Activated gamma-delta T cell treated with Interleukin-2 at 50 U/mL for 16 hours (primary cell): ENCODE measurements around the gene DIPK1C.

Experiments used
- DNase-seq: peaks from one replicate; pipeline ENCODE4 v3.0.0-alpha.2; 2020

DIPK1C gene

GRCh38 chr18:74480149-74480651 lies 23.1 kb upstream of the DIPK1C start:
- no peak for DNase-seq

- no peak for DNase-seq
Observed at GRCh38 chr18:74479486-74480148, 22.5 kb upstream of the DIPK1C start.

GRCh38 chr18:74478880-74479279 lies 21.8 kb upstream of the DIPK1C start:
- no peak for DNase-seq

DNA sequence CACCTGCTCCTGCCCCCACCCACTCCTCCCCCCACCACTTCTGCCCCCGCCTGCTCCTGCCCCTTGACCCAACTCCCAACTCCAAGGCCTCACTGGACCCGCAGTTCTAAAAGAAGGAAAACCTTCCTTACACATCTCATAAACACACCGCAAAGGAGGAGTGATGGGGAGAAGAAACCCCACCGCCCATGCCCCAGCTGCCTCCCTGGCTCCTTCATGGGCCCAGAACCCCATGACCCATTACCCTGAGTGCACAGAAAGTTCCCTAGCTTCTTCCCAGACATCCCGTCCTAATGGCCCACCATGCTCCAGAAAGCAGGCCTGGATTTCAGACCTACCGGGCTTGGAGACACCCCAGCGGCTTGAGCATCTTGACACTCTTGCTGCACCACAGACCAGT lies 21.2 kb upstream of the DIPK1C start:
- DNase-seq: no peak

DNA sequence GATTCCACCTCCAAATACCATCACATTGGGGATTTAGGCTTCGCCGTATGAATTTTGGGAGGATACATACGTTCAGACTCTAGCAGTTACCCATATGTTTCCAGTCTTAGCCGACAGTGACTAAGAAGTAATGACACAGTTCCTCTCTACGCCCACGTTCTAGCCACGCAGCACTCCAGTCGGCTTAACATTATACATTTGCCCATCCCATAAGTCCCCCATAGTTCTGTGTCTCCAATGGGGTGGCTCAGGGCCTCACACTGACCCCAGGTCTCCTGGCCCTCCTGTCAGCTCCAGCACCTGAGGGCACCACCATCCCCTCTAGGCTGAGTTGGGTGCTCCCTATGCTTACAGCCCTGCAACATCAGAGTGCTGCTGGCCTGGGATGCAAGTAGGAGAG lies 20.7 kb upstream of the DIPK1C start:
- DNase-seq: no peak

GRCh38 chr18:74476140-74476539 lies 19.0 kb upstream of the DIPK1C start:
- DNase-seq: no peak

DNA sequence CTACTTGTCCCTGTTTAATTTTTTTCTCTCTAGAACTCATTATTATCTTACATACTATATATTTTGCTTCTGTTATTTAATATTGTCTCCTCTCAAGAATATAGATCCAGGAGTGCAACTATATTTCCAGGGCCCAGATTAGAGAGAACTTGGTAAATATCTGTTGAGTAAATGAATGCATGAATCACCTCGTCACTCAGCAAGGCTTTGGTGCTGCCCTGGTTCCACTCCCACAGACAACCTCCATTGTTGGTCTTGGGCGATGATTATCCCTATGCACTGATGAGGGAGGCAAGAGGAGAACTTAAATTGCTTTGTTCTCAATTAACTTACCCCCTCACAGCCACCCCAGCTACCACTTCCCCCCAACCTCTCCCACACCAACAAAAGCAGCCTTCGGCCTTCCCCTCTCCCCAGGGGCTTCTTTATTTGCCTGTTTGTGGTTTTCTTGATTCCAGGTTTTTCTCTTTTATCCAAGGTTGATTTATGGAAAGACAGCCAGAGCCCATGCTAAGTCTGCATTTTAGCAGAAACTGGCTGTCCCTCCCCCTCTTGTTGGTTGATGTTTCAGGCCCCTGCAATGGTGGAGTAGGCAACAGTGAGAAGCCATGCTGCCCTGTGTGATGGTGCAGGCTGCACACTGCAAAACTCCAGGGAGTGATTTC lies 17.0 kb upstream of the DIPK1C start:
- DNase-seq: no peak

- DNase-seq: no peak
Observed at GRCh38 chr18:74472312-74472711, 15.2 kb upstream of the DIPK1C start.

DNA sequence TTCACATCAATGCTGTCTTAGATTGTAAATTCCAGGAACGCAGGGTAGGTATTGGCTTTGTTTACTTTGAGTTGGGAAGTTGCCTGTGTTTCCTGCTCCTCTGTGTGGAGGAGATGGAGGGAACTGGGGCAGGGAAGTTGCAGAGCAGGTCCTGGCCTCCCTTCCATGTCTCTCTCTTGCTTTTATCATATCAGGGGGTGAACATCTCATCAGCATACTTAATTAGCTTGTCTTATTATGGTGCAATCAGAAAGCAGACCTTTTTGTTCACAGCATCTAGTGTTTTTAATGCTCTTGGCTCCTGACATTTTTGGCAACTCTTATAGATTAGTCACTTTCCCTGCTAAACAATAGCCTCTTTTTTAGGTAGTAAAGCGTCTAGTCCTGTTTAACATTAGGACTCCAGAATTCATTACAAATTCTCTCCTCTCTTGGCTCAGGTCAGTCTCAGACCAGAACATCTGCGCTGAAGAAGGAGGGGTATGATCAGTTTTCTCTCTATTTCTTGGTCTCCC lies 11.5 kb upstream of the DIPK1C start:
- DNase-seq: no peak

- DNase-seq: no peak
Observed at GRCh38 chr18:74465775-74466174, 8.7 kb upstream of the DIPK1C start.

GRCh38 chr18:74463983-74464382 lies 6.9 kb upstream of the DIPK1C start:
- DNase-seq: no peak

- no peak for DNase-seq
Observed at GRCh38 chr18:74463254-74463653, 6.1 kb upstream of the DIPK1C start.

DNA sequence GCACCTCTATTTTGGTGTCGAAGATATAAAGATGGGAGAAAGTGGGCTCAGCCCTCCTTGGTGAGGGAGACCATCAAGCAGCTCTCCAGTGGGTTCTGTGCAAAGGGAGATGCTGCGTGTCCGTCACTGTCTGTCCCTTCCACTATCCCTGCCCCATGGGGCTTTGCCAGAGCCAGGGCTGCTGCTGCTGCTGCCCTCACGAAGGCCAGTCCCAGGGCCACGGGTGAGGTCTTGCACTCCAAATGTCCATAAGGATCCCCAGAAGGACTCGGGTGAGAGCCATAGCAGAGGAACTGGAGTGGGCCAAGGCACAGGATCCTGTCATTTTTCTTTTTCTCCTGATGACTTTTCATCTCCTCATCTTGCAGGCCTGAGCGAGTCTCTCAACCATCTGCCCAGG lies 3.7 kb upstream of the DIPK1C start:
- DNase-seq: no peak

DNA sequence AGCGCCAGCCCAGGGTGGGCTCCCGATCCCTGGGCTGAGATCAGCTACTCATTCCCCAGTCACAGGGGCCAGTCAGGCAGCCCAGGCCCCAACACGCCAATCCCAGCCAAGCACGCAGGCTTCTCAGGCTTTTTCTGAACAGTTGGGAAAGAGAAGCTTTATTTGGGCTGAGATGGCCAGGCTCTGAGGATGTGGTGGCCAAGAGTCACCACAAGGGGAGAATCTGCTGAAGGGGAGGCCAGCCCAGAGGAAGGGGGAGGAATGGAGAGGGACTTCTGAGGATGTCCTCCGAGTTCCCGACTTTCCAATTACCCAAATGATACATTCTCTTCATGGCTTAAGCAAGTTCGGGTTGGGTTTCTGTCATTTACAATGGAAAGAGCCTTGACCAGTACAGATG lies 2.8 kb upstream of the DIPK1C start:
- DNase-seq: no peak

GRCh38 chr18:74457725-74458421 lies 765 bp upstream of the DIPK1C start:
- no peak for DNase-seq

GRCh38 chr18:74456349-74457042 lies 612 bp downstream of the DIPK1C start:
- DNase-seq: no peak

GRCh38 chr18:74456017-74456348 lies 1.1 kb downstream of the DIPK1C start:
- no peak for DNase-seq

DNA sequence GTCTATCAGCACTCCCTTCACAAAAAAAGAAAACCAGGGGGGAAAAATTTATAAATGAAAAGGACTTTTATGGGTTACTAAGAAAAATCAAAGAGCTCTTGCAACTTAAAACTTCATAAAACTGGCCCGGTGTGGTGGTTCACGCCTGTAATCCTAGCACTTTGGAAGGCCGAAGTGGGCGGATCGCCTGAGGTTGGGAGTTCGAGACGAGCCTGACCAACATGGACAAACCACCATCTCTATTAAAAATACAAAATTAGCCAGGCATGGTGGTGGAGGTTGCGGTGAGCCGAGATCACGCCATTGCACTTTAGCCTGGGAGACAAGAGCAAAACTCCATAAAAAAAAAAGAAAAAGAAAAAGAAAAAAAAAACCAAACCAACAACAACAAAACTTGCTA lies 1.7 kb downstream of the DIPK1C start:
- no peak for DNase-seq

- no peak for DNase-seq
Observed at GRCh38 chr18:74454279-74454751, 2.8 kb downstream of the DIPK1C start.

- DNase-seq: no peak
Observed at GRCh38 chr18:74453642-74454198, 3.4 kb downstream of the DIPK1C start.

DNA sequence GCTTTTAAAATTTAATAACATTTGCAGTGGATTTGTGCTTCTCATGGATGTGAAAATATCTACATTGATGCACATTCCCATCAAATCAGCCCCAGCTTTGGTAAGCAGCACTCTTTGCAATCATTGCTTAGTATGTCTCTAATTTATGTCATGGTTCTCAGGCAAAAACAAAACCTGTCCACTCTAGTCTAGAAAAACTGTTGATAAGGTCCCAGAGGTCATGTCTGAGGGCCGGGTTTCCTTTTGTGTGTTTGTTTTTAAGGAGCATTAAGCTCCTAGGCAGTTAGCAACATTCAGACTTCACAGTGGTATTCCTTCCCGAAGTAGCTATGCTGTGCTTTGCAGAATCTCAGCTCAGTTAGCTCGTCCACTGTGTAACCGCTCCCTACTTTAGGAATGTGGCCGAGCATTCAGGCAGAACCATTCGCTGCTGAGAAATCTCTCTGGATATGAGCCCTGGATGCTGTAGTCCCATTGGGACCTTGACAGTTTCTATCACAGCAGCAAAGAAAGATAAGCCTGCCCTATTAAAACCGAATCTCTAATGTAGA lies 4.0 kb downstream of the DIPK1C start:
- no peak for DNase-seq

DNA sequence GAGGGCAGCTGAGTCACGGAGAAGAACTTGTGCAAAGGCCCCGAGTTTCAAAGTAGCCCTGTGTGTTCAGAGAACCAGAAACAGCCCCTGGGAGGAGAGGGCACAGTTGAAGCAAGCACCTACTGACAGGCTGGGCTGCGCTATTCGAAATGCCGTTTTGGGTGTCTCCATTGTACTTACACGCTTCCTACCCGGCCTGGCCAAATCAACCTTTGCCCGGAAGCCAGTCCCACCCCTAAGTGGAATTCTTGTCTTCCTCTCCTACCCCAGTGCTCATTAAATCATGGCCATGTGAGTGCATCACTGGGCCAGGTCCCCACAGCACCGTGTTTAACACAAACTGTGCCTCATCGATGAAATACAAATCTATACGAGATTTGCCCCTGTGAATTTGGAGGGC lies 6.0 kb downstream of the DIPK1C start:
- DNase-seq: no peak

DNA sequence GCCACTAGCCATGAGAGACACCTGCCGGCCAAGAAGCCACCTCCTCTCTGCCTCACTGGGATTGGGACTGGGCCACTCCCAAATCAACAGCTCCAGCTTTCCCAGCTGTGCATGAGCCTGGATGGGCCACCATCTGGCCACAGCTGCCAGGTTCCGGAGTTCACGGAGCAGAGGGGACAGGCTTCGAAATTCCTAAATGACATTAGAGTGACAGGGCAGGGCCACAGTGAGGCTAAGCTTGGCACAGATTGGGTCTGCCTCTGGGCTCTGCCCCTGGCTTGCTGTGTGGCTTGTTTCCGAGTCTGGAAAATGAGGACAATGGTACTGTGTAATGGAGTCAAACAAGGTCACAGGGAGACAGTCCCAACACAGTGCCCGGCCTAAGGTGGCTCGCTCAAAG lies 6.5 kb downstream of the DIPK1C start:
- no peak for DNase-seq
